H9 (cell line): ENCODE results near the gene ITPR3. TPM values are rescaled to one million over a fixed set of nuclear protein-coding genes. Genes with fewer than 3 reads are reported as not detected.
A peak's percentile ranks its signal among the peaks of the same experiment; 100 is the strongest.

ENCODE experiments used
- DNase-seq: peaks from one replicate; pipeline ENCODE4 v3.0.0-alpha.2; 2017
- H2AFZ ChIP-seq: one replicate; pipeline ENCODE4 v1.6.1; 2013; ENCODE audit warnings: mild to moderate bottlenecking, low read length, control low read depth, moderate library complexity
- H2AK5ac ChIP-seq: 2 replicates; pipeline ENCODE4 v1.6.1; 2013; ENCODE audit warnings: low read length, control low read depth, mixed read lengths; ENCODE audit not compliant: insufficient read length
- H2BK120ac ChIP-seq: one replicate; pipeline ENCODE4 v1.6.1; 2013; ENCODE audit warnings: low read depth, mild to moderate bottlenecking, low read length, control low read depth, inconsistent platforms; ENCODE audit not compliant: poor library complexity, severe bottlenecking
- H2BK12ac ChIP-seq: 2 replicates; pipeline ENCODE4 v1.6.1; 2013; ENCODE audit warnings: low read length, control low read depth, mixed read lengths, low read depth; ENCODE audit not compliant: insufficient read length
- H2BK15ac ChIP-seq: 2 replicates; pipeline ENCODE4 v1.6.1; 2013; ENCODE audit warnings: low read depth, low read length, control low read depth
- H2BK20ac ChIP-seq: one replicate; pipeline ENCODE4 v1.6.1; 2013; ENCODE audit warnings: low read depth, mild to moderate bottlenecking, low read length, control low read depth, inconsistent platforms; ENCODE audit not compliant: poor library complexity, severe bottlenecking
- H2BK5ac ChIP-seq: 2 replicates; pipeline ENCODE4 v1.6.1; 2013; ENCODE audit warnings: low read length, control low read depth, mixed read lengths; ENCODE audit not compliant: insufficient read length
- H3K14ac ChIP-seq: 2 replicates; pipeline ENCODE4 v1.6.1; 2013; ENCODE audit warnings: low read length, control low read depth; ENCODE audit not compliant: insufficient read depth
- H3K18ac ChIP-seq: 2 replicates; pipeline ENCODE4 v1.6.1; 2013; ENCODE audit warnings: low read depth, mild to moderate bottlenecking, mixed read lengths, low read length, control low read depth; ENCODE audit not compliant: insufficient read length
- H3K23ac ChIP-seq: 2 replicates; pipeline ENCODE4 v1.6.1; 2013; ENCODE audit warnings: low read length, control low read depth, mixed read lengths, low read depth; ENCODE audit not compliant: insufficient read length
- H3K23me2 ChIP-seq: 2 replicates; pipeline ENCODE4 v1.6.1; 2013; ENCODE audit warnings: low read depth, mild to moderate bottlenecking, mixed read lengths, low read length, control low read depth; ENCODE audit not compliant: insufficient read length, poor library complexity, severe bottlenecking
- H3K27ac ChIP-seq: 2 replicates; pipeline ENCODE4 v1.5.1; 2013; ENCODE audit warnings: low read length, control low read depth, mixed read lengths, low read depth; ENCODE audit not compliant: insufficient read length
- H3K27me3 ChIP-seq: 2 replicates; pipeline ENCODE4 v1.6.1; 2013; ENCODE audit warnings: low read length, control low read depth, inconsistent platforms; ENCODE audit not compliant: insufficient read depth
- H3K4ac ChIP-seq: 2 replicates; pipeline ENCODE4 v1.6.1; 2013; ENCODE audit warnings: low read depth, mild to moderate bottlenecking, control low read depth, inconsistent platforms, low read length, moderate library complexity
- H3K4me1 ChIP-seq: 2 replicates; pipeline ENCODE4 v1.6.1; 2013; ENCODE audit warnings: low read length, control low read depth, inconsistent platforms; ENCODE audit not compliant: insufficient read depth
- H3K4me2 ChIP-seq: 2 replicates; pipeline ENCODE4 v1.6.1; 2013; ENCODE audit warnings: low read length, control low read depth, mixed read lengths; ENCODE audit not compliant: insufficient read length, insufficient read depth
- H3K56ac ChIP-seq: 2 replicates; pipeline ENCODE4 v1.6.1; 2013; ENCODE audit warnings: low read depth, mild to moderate bottlenecking, mixed read lengths, low read length, control low read depth; ENCODE audit not compliant: insufficient read length
- H3K79me1 ChIP-seq: 2 replicates; pipeline ENCODE4 v1.6.1; 2013; ENCODE audit warnings: low read depth, mild to moderate bottlenecking, moderate library complexity, low read length, control low read depth, inconsistent platforms; ENCODE audit not compliant: insufficient read depth, poor library complexity, severe bottlenecking
- H3K79me2 ChIP-seq: 2 replicates; pipeline ENCODE4 v1.6.1; 2013; ENCODE audit warnings: low read length, control low read depth, inconsistent platforms; ENCODE audit not compliant: insufficient read depth
- H3K9ac ChIP-seq: 2 replicates; pipeline ENCODE4 v1.6.1; 2013; ENCODE audit warnings: low read length, control low read depth, mixed read lengths; ENCODE audit not compliant: insufficient read length; ENCODE audit errors: extremely low read depth
- H3K9me3 ChIP-seq: one replicate; pipeline ENCODE4 v1.6.1; 2013; ENCODE audit warnings: low read depth, low read length, inconsistent platforms; ENCODE audit not compliant: control insufficient read depth
- H3T11ph ChIP-seq: one replicate; pipeline ENCODE4 v1.6.1; 2013; ENCODE audit warnings: mild to moderate bottlenecking, low read length, control low read depth, inconsistent platforms
- H4K20me1 ChIP-seq: one replicate; pipeline ENCODE4 v1.6.1; 2013; ENCODE audit not compliant: control insufficient read depth, insufficient read length, insufficient read depth
- H4K5ac ChIP-seq: 2 replicates; pipeline ENCODE4 v1.6.1; 2013; ENCODE audit warnings: low read depth, mild to moderate bottlenecking, mixed read lengths, low read length, control low read depth; ENCODE audit not compliant: insufficient read length
- H4K8ac ChIP-seq: replicated peaks from 2 replicates; pipeline ENCODE4 v1.6.1; 2013; ENCODE audit warnings: low read length, control low read depth, mixed read lengths, low read depth; ENCODE audit not compliant: insufficient read length
- H4K91ac ChIP-seq: 2 replicates; pipeline ENCODE4 v1.6.1; 2013; ENCODE audit warnings: low read depth, mild to moderate bottlenecking, moderate library complexity, mixed read lengths, low read length, control low read depth; ENCODE audit not compliant: insufficient read length
- H3K27ac Mint-ChIP-seq, 3 experiments: 2 replicates in 2 of 3; 3 replicates in 1 of 3; pipeline ENCODE4 v1.8.0; 2020 to 2021; ENCODE audit warnings: mixed read lengths in 3 of 3, mild to moderate bottlenecking in 1 of 3, moderate library complexity in 1 of 3
- H3K27me3 Mint-ChIP-seq: 2 replicates; pipeline ENCODE4 v1.8.0; 2021; ENCODE audit warnings: low read depth, mild to moderate bottlenecking, moderate library complexity, mixed read lengths
- H3K36me3 Mint-ChIP-seq, 3 experiments: 2 replicates in 2 of 3; 3 replicates in 1 of 3; pipeline ENCODE4 v1.8.0; 2020 to 2021; ENCODE audit warnings: low read depth in 3 of 3, mixed read lengths in 3 of 3; ENCODE audit not compliant: insufficient read depth in 1 of 3
- H3K4me1 Mint-ChIP-seq, 2 experiments: 2 replicates each; pipeline ENCODE4 v1.8.0; 2020; ENCODE audit warnings: mixed read lengths in 2 of 2
- H3K4me3 Mint-ChIP-seq, 2 experiments: 2 replicates in 1 of 2; 3 replicates in 1 of 2; pipeline ENCODE4 v1.8.0; 2020 to 2021; ENCODE audit warnings: mild to moderate bottlenecking in 2 of 2, mixed read lengths in 2 of 2, moderate library complexity in 1 of 2
- H3K9me3 Mint-ChIP-seq, 2 experiments: 2 replicates in 1 of 2; 3 replicates in 1 of 2; pipeline ENCODE4 v1.8.0; 2020; ENCODE audit warnings: mild to moderate bottlenecking in 2 of 2, mixed read lengths in 2 of 2, moderate library complexity in 1 of 2
- CTCF ChIP-seq: fragments of 200-600 bp; sonication (generic); conservative IDR thresholded peaks from 3 replicates; pipeline ENCODE4 v1.8.0; 2021; ENCODE audit warnings: antibody characterized with exemption, mild to moderate bottlenecking
- WGBS: extraction: QIAGEN DNeasy Blood & Tissue Kit; methylation state at CpG from one replicate; pipeline ENCODE4 v1.1.7; 2013; ENCODE audit warnings: missing lambda C conversion rate, low lambda C conversion rate, mixed read lengths; ENCODE audit not compliant: insufficient read length; ENCODE audit errors: extremely low coverage; 5-methylcytosine and 5-hydroxymethylcytosine counted together
- total RNA-seq: library from RNA; stranded (reverse); gene quantifications from 2 replicates; pipeline ENCODE4 v1.2.1, GENCODE V29; 2021

Gene ITPR3
- total RNA-seq, 1 experiment from 2014 or later, result 40.3 TPM

- H3K23me2 ChIP-seq, result no peaks in the 10 kb centered on the region
- Mint-ChIP-seq H3K27ac (no peak overlapping the region), H3K27me3 (peaks cover 10% of the 10 kb centered on the region), H3K4me3 (peak overlapping the region in 1 of 2 experiments; percentile 44; a peak in 1 of 5 replicates), H3K36me3 (peaks cover 0 to 7% (median 5%) of the 10 kb centered on the region in 3 experiments; a peak in 3 of 7 replicates), H3K9me3 (peaks cover 7 to 8% of the 10 kb centered on the region in 2 experiments), H3K4me1 (peaks cover 44 to 56% of the 10 kb centered on the region in 2 experiments)
- no peak overlapping the region for H3K18ac ChIP-seq
- no peak overlapping the region for H2BK15ac ChIP-seq
- no peaks in the 10 kb centered on the region for H3K27me3 ChIP-seq
- H3K79me1 ChIP-seq, result no peaks in the 10 kb centered on the region
- H4K91ac ChIP-seq, result no peak overlapping the region
- H3K79me2 ChIP-seq, result no peaks in the 10 kb centered on the region
- DNase-seq, result no peak
- H2AK5ac ChIP-seq, result no peak overlapping the region
- no peak overlapping the region for H2BK120ac ChIP-seq
- H4K20me1 ChIP-seq, result no peaks in the 10 kb centered on the region
- no peak overlapping the region for H3K14ac ChIP-seq
- no peak overlapping the region for H3T11ph ChIP-seq
- H3K23ac ChIP-seq, result no peak overlapping the region
- no peak overlapping the region for H3K56ac ChIP-seq
- no peaks in the 10 kb centered on the region for H3K9me3 ChIP-seq
- H3K4me1 ChIP-seq, result peaks cover 8% of the 10 kb centered on the region; the same call in 1 of the 2 replicates
- no peak overlapping the region for H2BK5ac ChIP-seq
- H2BK20ac ChIP-seq, result no peak overlapping the region
- TF ChIP-seq CTCF, result no peak
- H3K4me2 ChIP-seq, result no peak overlapping the region
- WGBS, result no CpG with 5 or more reads among the region's 2 CpGs
- H3K4ac ChIP-seq, result no peak overlapping the region
- H3K27ac ChIP-seq, result no peak overlapping the region
- no peak overlapping the region for H3K9ac ChIP-seq
- no peak overlapping the region for H2BK12ac ChIP-seq
- H2AFZ ChIP-seq, result no peak overlapping the region
- no peak overlapping the region for H4K5ac ChIP-seq
- H4K8ac ChIP-seq, result no peak overlapping the region
These were observed 14.5 kb upstream of the ITPR3 start for GRCh38 chr6:33606642-33607041.
